DOHH2 (cell line): Measurements from ENCODE around the gene TEX30.

Experiments used
- H3F3A ChIP-seq: fragments of 200-600 bp; sonication (generic), shearing (Covaris generic); 2 replicates; pipeline ENCODE4 v1.6.0; 2016; ENCODE audit warnings: antibody characterized with exemption, mild to moderate bottlenecking; ENCODE audit not compliant: control insufficient read depth, insufficient read depth
- H3K27ac ChIP-seq: fragments of 200-600 bp; sonication (generic); 2 replicates; pipeline ENCODE4 v1.5.1; 2014; ENCODE audit warnings: low read depth, mild to moderate bottlenecking, low read length, moderate library complexity
- H3K27me3 ChIP-seq: fragments of 200-600 bp; sonication (generic); 2 replicates; pipeline ENCODE4 v1.6.1; 2014; ENCODE audit warnings: mild to moderate bottlenecking, low read length, mixed read lengths; ENCODE audit not compliant: control insufficient read depth
- H3K36me3 ChIP-seq: fragments of 200-600 bp; sonication (generic); 2 replicates; pipeline ENCODE4 v1.6.1; 2014; ENCODE audit warnings: mild to moderate bottlenecking, low read length, moderate library complexity, mixed read lengths; ENCODE audit not compliant: control insufficient read depth
- H3K4me1 ChIP-seq: fragments of 200-600 bp; sonication (generic); 2 replicates; pipeline ENCODE4 v1.6.1; 2014; ENCODE audit warnings: mild to moderate bottlenecking, low read length, mixed read lengths; ENCODE audit not compliant: control insufficient read depth
- H3K4me2 ChIP-seq: fragments of 200-600 bp; sonication (generic); 2 replicates; pipeline ENCODE4 v1.6.0; 2014; ENCODE audit warnings: mild to moderate bottlenecking, low read length, moderate library complexity
- H3K4me3 ChIP-seq: fragments of 200-600 bp; sonication (generic); 2 replicates; pipeline ENCODE4 v1.5.1; 2014; ENCODE audit warnings: mild to moderate bottlenecking, low read length, mixed read lengths
- H3K79me2 ChIP-seq: fragments of 200-600 bp; sonication (generic); 2 replicates; pipeline ENCODE4 v1.6.1; 2014; ENCODE audit warnings: mild to moderate bottlenecking, low read length, mixed read lengths; ENCODE audit not compliant: control insufficient read depth
- H3K9me2 ChIP-seq: fragments of 200-600 bp; sonication (generic); replicated peaks from 2 replicates; pipeline ENCODE4 v1.6.1; 2014; ENCODE audit warnings: mild to moderate bottlenecking, low read length, mixed read lengths; ENCODE audit not compliant: control insufficient read depth
- H3K9me3 ChIP-seq: fragments of 200-600 bp; sonication (generic); 2 replicates; pipeline ENCODE4 v1.6.1; 2014; ENCODE audit warnings: antibody characterized with exemption, low read length, mixed read lengths; ENCODE audit not compliant: control insufficient read depth, insufficient read depth
- H4K20me1 ChIP-seq: fragments of 200-600 bp; sonication (generic); 2 replicates; pipeline ENCODE4 v1.6.0; 2014; ENCODE audit warnings: low read depth, mild to moderate bottlenecking, antibody characterized with exemption, low read length, moderate library complexity; ENCODE audit not compliant: control insufficient read depth, insufficient read depth
- EZH2phosphoT487 ChIP-seq: fragments of 200-600 bp; sonication (generic); IDR thresholded peaks from 2 replicates; pipeline ENCODE4 v1.6.1; 2017; ENCODE audit warnings: borderline replicate concordance, mild to moderate bottlenecking, antibody characterized with exemption, low read length, moderate library complexity, mixed read lengths
- TF ChIP-seq, protein P1 (sequence below): fragments of 200-600 bp; sonication (generic); IDR thresholded peaks from one replicate; pipeline ENCODE4 v1.5.1; 2014; ENCODE audit warnings: antibody characterized with exemption, mild to moderate bottlenecking, low read depth, low read length; ENCODE audit not compliant: poor library complexity, severe bottlenecking

Gene TEX30

DNA sequence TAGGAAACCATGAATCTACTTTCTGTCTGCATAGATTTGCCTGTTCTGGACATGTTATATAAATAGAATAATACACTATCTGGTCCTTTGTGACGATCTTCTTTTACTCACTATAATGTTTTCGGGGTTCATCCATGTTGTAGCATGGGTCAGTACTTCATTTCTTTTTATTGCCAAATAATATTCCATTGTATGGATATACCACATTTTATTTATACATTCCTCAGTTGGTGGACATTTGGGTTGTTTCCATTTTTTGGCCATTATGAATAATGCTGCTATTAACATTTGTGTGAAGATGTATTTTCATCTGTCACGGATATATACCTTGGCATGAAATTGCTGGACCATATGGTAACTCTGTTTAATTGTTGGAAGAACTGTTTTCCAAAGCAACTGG is 32.1 kb upstream of the TEX30 start:
- no peak overlapping the region for H3K27ac ChIP-seq
- no peaks in the 10 kb centered on the region for H3K27me3 ChIP-seq
- no peaks in the 10 kb centered on the region for H3K9me3 ChIP-seq
- no peaks in the 10 kb centered on the region for H3F3A ChIP-seq
- H3K4me1 ChIP-seq = peaks cover 14% of the 10 kb centered on the region
- H3K4me2 ChIP-seq = no peak overlapping the region
- H3K4me3 ChIP-seq = no peak overlapping the region
- no peaks in the 10 kb centered on the region; the same call in none of the 2 replicates for H3K36me3 ChIP-seq
- no peak for TF ChIP-seq EZH2phosphoT487
- TF ChIP-seq, protein P1, sequence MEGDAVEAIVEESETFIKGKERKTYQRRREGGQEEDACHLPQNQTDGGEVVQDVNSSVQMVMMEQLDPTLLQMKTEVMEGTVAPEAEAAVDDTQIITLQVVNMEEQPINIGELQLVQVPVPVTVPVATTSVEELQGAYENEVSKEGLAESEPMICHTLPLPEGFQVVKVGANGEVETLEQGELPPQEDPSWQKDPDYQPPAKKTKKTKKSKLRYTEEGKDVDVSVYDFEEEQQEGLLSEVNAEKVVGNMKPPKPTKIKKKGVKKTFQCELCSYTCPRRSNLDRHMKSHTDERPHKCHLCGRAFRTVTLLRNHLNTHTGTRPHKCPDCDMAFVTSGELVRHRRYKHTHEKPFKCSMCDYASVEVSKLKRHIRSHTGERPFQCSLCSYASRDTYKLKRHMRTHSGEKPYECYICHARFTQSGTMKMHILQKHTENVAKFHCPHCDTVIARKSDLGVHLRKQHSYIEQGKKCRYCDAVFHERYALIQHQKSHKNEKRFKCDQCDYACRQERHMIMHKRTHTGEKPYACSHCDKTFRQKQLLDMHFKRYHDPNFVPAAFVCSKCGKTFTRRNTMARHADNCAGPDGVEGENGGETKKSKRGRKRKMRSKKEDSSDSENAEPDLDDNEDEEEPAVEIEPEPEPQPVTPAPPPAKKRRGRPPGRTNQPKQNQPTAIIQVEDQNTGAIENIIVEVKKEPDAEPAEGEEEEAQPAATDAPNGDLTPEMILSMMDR = no peak
- H3K79me2 ChIP-seq = peaks cover 24% of the 10 kb centered on the region
- no peaks in the 10 kb centered on the region for H3K9me2 ChIP-seq
- no peaks in the 10 kb centered on the region for H4K20me1 ChIP-seq

DNA sequence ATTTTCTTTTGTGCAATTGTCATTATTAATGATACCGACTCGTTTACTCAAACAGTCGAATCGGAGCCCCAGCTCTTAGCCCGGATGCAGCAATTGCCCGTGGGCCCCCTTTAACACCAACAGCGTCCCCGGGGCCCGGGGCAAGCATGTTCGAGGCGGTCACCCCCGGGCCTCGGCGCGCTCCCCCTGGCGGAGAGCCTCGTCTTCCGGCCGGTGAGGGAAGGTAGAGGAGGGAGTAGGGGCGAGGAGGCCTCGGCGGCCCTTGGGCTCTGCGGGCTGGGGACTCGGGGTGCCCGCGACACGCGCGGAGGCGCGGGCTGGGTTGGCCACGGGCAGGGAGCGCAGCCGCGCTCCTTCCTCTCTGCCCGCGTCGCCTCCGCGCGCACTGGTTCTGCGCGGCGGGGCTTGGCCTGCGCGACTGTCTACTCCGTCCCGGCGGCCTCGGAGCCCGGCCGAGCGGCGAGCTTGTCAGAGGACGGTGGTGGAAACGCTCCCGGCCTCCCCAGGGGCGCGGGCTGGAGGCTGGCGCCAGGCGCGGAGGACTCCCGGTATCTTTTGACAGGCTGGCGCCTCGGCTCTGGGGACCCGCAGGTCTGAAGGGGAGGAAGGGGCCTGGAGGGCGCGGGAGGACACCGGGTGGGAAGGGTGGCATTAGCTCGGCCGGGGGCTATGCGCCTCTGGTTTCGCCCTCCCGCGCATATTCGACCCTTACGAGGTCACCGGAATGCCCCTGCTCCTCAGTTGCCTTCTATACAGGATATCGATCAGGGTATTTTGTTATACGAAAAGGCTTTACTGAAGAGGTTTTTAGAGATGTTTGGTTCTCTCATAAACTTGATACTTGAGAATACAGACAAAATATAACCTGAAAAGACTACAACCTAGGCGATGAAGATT is 26.8 kb upstream of the TEX30 start:
- Histone ChIP-seq H3K4me1 (peaks cover 30% of the 10 kb centered on the region), H3K9me3 (no peaks in the 10 kb centered on the region), H3K4me3 (peak overlapping the region; percentile 95), H3K4me2 (peak overlapping the region; percentile 96), H3K9me2 (no peaks in the 10 kb centered on the region), H3K36me3 (no peaks in the 10 kb centered on the region), H3F3A (peaks cover 7% of the 10 kb centered on the region), H3K27ac (no peak overlapping the region), H4K20me1 (no peaks in the 10 kb centered on the region), H3K27me3 (no peaks in the 10 kb centered on the region), H3K79me2 (peaks cover 42% of the 10 kb centered on the region)
- TF ChIP-seq, protein P1 = peak; percentile 73
- no peak for TF ChIP-seq EZH2phosphoT487

DNA sequence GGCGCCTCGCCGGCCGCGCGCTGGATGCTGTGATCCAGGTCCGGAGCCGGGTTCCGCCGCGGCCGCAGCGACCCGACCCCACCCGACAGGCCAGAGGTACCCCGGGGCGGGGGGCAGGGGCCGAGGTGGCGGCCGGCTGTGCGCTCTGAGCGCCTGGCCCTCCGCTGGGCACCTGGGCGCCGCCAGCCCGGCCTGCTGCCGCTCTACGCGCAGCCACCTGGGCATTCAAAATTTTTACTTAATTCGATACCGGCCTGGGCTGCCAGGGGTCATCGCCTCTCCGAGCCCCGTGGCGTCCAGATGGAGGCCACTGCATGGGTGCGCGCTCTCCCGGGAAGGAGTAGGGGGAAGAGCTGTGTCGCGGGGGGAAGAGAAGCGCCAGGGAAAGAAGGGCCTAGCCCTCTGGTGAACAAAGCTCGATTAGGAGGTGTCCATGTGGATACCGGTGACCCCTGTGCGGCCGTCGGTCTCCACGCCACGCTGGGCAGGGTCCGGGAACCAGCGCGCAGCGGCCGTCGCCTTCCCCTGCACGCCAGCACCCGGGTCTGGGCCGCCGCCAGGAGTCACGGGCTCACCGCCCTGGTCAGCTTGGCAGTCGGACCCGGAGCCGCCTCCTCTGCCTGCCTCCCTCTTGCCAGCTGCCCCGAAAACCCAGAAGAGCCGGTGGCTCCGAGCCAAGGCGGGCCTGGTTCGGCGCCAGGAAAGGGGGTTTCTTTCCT is 26.0 kb upstream of the TEX30 start:
- Histone ChIP-seq H4K20me1 (no peaks in the 10 kb centered on the region), H3K4me2 (peak overlapping the region; percentile 96), H3K4me1 (peaks cover 30% of the 10 kb centered on the region), H3K4me3 (peak overlapping the region; percentile 95), H3K9me2 (no peaks in the 10 kb centered on the region), H3F3A (peaks cover 7% of the 10 kb centered on the region), H3K27me3 (no peaks in the 10 kb centered on the region), H3K27ac (no peak overlapping the region), H3K9me3 (no peaks in the 10 kb centered on the region), H3K36me3 (no peaks in the 10 kb centered on the region), H3K79me2 (peaks cover 36% of the 10 kb centered on the region)
- TF ChIP-seq EZH2phosphoT487 = no peak
- TF ChIP-seq, protein P1 = no peak
